ENCODE results near the gene DAPK2.

- TF ChIP-seq CTCF (IDR thresholded peaks at IDR 0.05; ENCODE audit: low read depth, low read length) (no peak), EZH2phosphoT487 (IDR thresholded peaks at IDR 0.05; ENCODE audit: low read depth) (no peak)
Observed at GRCh38 chr15:63995789-63996188, 50.5 kb downstream of the DAPK2 start.

All from OCI-LY3 (cell line).